ENCODE data around the gene SPRED1.
A peak's percentile ranks its signal among the peaks of the same experiment; 100 is the strongest.
"Not testable (repeated sequence)": the region's sequence is repeated elsewhere in the genome, so short reads cannot be mapped to it uniquely, and the experiment has no call there.

The SPRED1 gene

GRCh38 chr15:38229705-38230310, 22.8 kb upstream of the SPRED1 start:
- FAIRE-seq, result no peak

GRCh38 chr15:38231436-38231835, 21.2 kb upstream of the SPRED1 start:
- DNase-seq (ENCODE audit: low spot score) (no peak), FAIRE-seq (no peak)

More at GRCh38 chr15:38229705-38230310, 22.8 kb upstream of the SPRED1 start:
- DNase-seq (ENCODE audit: low spot score), result no peak

GRCh38 chr15:38237021-38237420, 15.6 kb upstream of the SPRED1 start:
- DNase-seq (ENCODE audit: low spot score); FAIRE-seq: not testable (repeated sequence)

GRCh38 chr15:38238311-38238710, 14.3 kb upstream of the SPRED1 start:
- no peak for FAIRE-seq

GRCh38 chr15:38242055-38242454, 10.6 kb upstream of the SPRED1 start:
- FAIRE-seq, result no peak
- DNase-seq (ENCODE audit: low spot score), result no peak

More at GRCh38 chr15:38238311-38238710, 14.3 kb upstream of the SPRED1 start:
- DNase-seq (ENCODE audit: low spot score), result no peak

- FAIRE-seq (no peak), DNase-seq (ENCODE audit: low spot score) (no peak)
These were observed 9.2 kb upstream of the SPRED1 start for GRCh38 chr15:38243278-38244055.

- no peak for DNase-seq (ENCODE audit: low spot score)
- FAIRE-seq, result no peak
These were observed 5.3 kb upstream of the SPRED1 start for GRCh38 chr15:38247336-38247735.

- peak; percentile 55 for DNase-seq (ENCODE audit: low spot score)
These were observed 730 bp downstream of the SPRED1 start for GRCh38 chr15:38253351-38253781.

GRCh38 chr15:38254051-38254883, 1.6 kb downstream of the SPRED1 start:
- peak; percentile 36 for FAIRE-seq

More at GRCh38 chr15:38253351-38253781, 730 bp downstream of the SPRED1 start:
- FAIRE-seq, result peak; percentile 18

GRCh38 chr15:38255690-38256089, 3.1 kb downstream of the SPRED1 start:
- FAIRE-seq, result no peak
- no peak for DNase-seq (ENCODE audit: low spot score)

More at GRCh38 chr15:38254051-38254883, 1.6 kb downstream of the SPRED1 start:
- DNase-seq (ENCODE audit: low spot score), result peak; percentile 38

GRCh38 chr15:38257676-38258075, 5.0 kb downstream of the SPRED1 start:
- no peak for FAIRE-seq

GRCh38 chr15:38259134-38259533, 6.5 kb downstream of the SPRED1 start:
- FAIRE-seq (no peak), DNase-seq (ENCODE audit: low spot score) (no peak)

More at GRCh38 chr15:38257676-38258075, 5.0 kb downstream of the SPRED1 start:
- no peak for DNase-seq (ENCODE audit: low spot score)

- FAIRE-seq (no peak), DNase-seq (ENCODE audit: low spot score) (no peak)
These were observed 7.4 kb downstream of the SPRED1 start for GRCh38 chr15:38260077-38260476.

- DNase-seq (ENCODE audit: low spot score), result no peak
- FAIRE-seq, result no peak
These were observed 10.6 kb downstream of the SPRED1 start for GRCh38 chr15:38263251-38263650.

GRCh38 chr15:38263996-38264395, 11.4 kb downstream of the SPRED1 start:
- DNase-seq (ENCODE audit: low spot score), result no peak
- no peak for FAIRE-seq

GRCh38 chr15:38266247-38266986, 13.8 kb downstream of the SPRED1 start:
- DNase-seq (ENCODE audit: low spot score) (no peak), FAIRE-seq (no peak)

- DNase-seq (ENCODE audit: low spot score), result no peak
- peak; percentile 79 for FAIRE-seq
These were observed 14.9 kb downstream of the SPRED1 start for GRCh38 chr15:38267421-38268022.

- DNase-seq (ENCODE audit: low spot score) (no peak), FAIRE-seq (no peak)
These were observed 18.5 kb downstream of the SPRED1 start for GRCh38 chr15:38271144-38271543.

- DNase-seq (ENCODE audit: low spot score), result no peak
- no peak for FAIRE-seq
These were observed 19.3 kb downstream of the SPRED1 start for GRCh38 chr15:38271895-38272294.

GRCh38 chr15:38272431-38272830, 19.8 kb downstream of the SPRED1 start:
- DNase-seq (ENCODE audit: low spot score) (peak; percentile 21), FAIRE-seq (peak; percentile 81)

- no peak for FAIRE-seq
- DNase-seq (ENCODE audit: low spot score), result no peak
These were observed 21.5 kb downstream of the SPRED1 start for GRCh38 chr15:38274135-38274534.
